A549 treated with RU486 at 1 μM for 4 hours (cell line): ENCODE results near the gene TSC22D4. TPM values are rescaled to one million over a fixed set of nuclear protein-coding genes. Genes with fewer than 3 reads are reported as not detected.

Experiments
- total RNA-seq: library from RNA; stranded (reverse); fragments of 200-300 nt; extraction: Qiagen RNA extraction; gene quantifications from 5 replicates; pipeline ENCODE4 v1.2.3, GENCODE V29; 2022; ENCODE audit warnings: low read depth

The TSC22D4 gene
- 27.2 to 39.5 TPM (median 29.3 TPM) in 5 replicates for total RNA-seq

GRCh38 chr7:100478958-100479660, at the start of gene TSC22D4:
TSC22D4 (minus strand) TSS chr7:100479214; CDS start chr7:100478038, 1,176 bp downstream.

GRCh38 chr7:100483722-100484672, 5.0 kb upstream of the TSC22D4 start, which contains the start of gene NYAP1:
NYAP1 (plus strand) TSS chr7:100483927; CDS start chr7:100485312, 1,385 bp downstream.

GRCh38 chr7:100464210-100464660, 14.8 kb downstream of the TSC22D4 start, which contains the start of gene SPACDR:
SPACDR (minus strand) TSS chr7:100464260; CDS start chr7:100464025, 235 bp downstream.

GRCh38 chr7:100429637-100430492, 49.1 kb downstream of the TSC22D4 start, which contains the start of gene MEPCE:
MEPCE (plus strand) TSS chr7:100429831; CDS start chr7:100430019, 188 bp downstream.

GRCh38 chr7:100428199-100428966, 50.6 kb downstream of the TSC22D4 start, which contains the start of gene ZCWPW1:
ZCWPW1 (minus strand) TSS chr7:100428703; CDS start chr7:100420649, 8,054 bp downstream.

Other genes starting within 250 kb of the TSC22D4 start
- gene SPDYE3, start 171.5 kb downstream of the TSC22D4 start, total RNA-seq = not detected in 5 replicates
- 17.3 to 30.3 TPM (median 27.1 TPM) in 5 replicates for gene PILRB, start 121.1 kb downstream of the TSC22D4 start, total RNA-seq
- 3.3 to 6.0 TPM (median 5.8 TPM) in 5 replicates for gene PILRA, start 105.7 kb downstream of the TSC22D4 start, total RNA-seq
- gene ZCWPW1, start 50.5 kb downstream of the TSC22D4 start, total RNA-seq = 0.85 to 2.2 TPM (median 1.3 TPM) in 5 replicates
- gene MEPCE, start 49.4 kb downstream of the TSC22D4 start, total RNA-seq = 37.3 to 48.6 TPM (median 43.9 TPM) in 5 replicates
- gene PPP1R35, start 42.7 kb downstream of the TSC22D4 start, total RNA-seq = 34.7 to 61.6 TPM (median 57.5 TPM) in 5 replicates
- gene SPACDR, start 15.0 kb downstream of the TSC22D4 start, total RNA-seq = 0.21 to 0.98 TPM (median 0.66 TPM) in 5 replicates
- 0.64 to 1.6 TPM (median 1.2 TPM) in 5 replicates for gene NYAP1, start 4.7 kb upstream of the TSC22D4 start, total RNA-seq
- gene AGFG2, start 60.0 kb upstream of the TSC22D4 start, total RNA-seq = 9.7 to 15.0 TPM (median 14.0 TPM) in 5 replicates
- 0.42 to 0.76 TPM (median 0.55 TPM) in 3 of 5 replicates, not detected in the others for gene SAP25, start 94.7 kb upstream of the TSC22D4 start, total RNA-seq
- gene LRCH4, start 106.9 kb upstream of the TSC22D4 start, total RNA-seq = 8.9 to 16.3 TPM (median 13.9 TPM) in 5 replicates
- 0.21 to 0.27 TPM (median 0.27 TPM) in 3 of 5 replicates, not detected in the others for gene FBXO24, start 107.1 kb upstream of the TSC22D4 start, total RNA-seq
- 6.7 to 10.7 TPM (median 9.0 TPM) in 5 replicates for gene PCOLCE, start 123.1 kb upstream of the TSC22D4 start, total RNA-seq
- gene MOSPD3, start 133.3 kb upstream of the TSC22D4 start, total RNA-seq = 14.6 to 22.8 TPM (median 18.4 TPM) in 5 replicates
- gene TFR2, start 162.3 kb upstream of the TSC22D4 start, total RNA-seq = 2.0 to 3.3 TPM (median 3.0 TPM) in 5 replicates
- not detected in 5 replicates for gene ACTL6B, start 177.2 kb upstream of the TSC22D4 start, total RNA-seq
- gene GNB2, start 194.5 kb upstream of the TSC22D4 start, total RNA-seq = 163 to 268 TPM (median 240 TPM) in 5 replicates
- 13.1 to 21.3 TPM (median 18.9 TPM) in 5 replicates for gene GIGYF1, start 215.0 kb upstream of the TSC22D4 start, total RNA-seq
- gene POP7, start 226.9 kb upstream of the TSC22D4 start, total RNA-seq = 77.8 to 102 TPM (median 101 TPM) in 5 replicates
- gene EPO, start 241.3 kb upstream of the TSC22D4 start, total RNA-seq = 0.07 to 0.23 TPM in 2 of 5 replicates, not detected in the others